ENCODE results near the gene HOXC4. TPM values are rescaled to one million over a fixed set of nuclear protein-coding genes. Genes with fewer than 3 reads are reported as not detected.
A peak's percentile ranks its signal among the peaks of the same experiment; 100 is the strongest.

The HOXC4 gene
- total RNA-seq, 1 donor from 2014 or later: 67.4 TPM

DNA sequence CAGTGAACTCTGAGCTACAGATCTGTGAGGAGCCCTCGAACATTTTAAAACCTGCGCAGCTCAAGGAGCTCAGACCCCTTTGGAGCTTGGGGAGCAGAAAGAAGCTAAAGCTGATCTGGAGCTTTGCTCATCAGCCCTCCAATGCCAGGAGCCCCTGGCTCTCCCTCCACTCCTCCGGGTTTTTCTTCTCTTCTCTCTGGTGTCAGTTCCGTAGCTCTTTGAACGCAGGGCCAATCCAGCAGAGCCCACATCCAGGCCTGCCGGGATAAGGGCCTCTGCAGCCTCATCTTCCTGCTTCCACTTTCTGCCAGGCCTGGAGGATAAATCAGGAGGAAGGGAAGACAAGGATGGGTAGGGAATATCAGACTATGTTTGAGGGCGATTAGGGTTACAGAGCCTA, 6.0 kb downstream of the HOXC4 start:
- no peaks in the 10 kb centered on the region for H3K9me3 Mint-ChIP-seq
- peaks cover 20% of the 10 kb centered on the region for H3K36me3 Mint-ChIP-seq
- H3K27ac Mint-ChIP-seq: peak overlapping the region; percentile 89
- peaks cover 42% of the 10 kb centered on the region for H3K27me3 Mint-ChIP-seq (ENCODE audit: low read depth)
- TF ChIP-seq CTCF (IDR thresholded peaks at IDR 0.05; ENCODE audit: unreplicated experiment): no peak
- H3K4me3 Mint-ChIP-seq: peak overlapping the region; percentile 37
- peaks cover 71% of the 10 kb centered on the region for H3K4me1 Mint-ChIP-seq
- no peak for DNase-seq (ENCODE audit: low spot score in 2 of 2, unreplicated experiment in 2 of 2)

- Mint-ChIP-seq H3K27me3 (ENCODE audit: low read depth) (peaks cover 39% of the 10 kb centered on the region), H3K36me3 (peaks cover 18% of the 10 kb centered on the region), H3K4me1 (peaks cover 66% of the 10 kb centered on the region), H3K4me3 (peak overlapping the region; percentile 37), H3K27ac (peak overlapping the region; percentile 89), H3K9me3 (no peaks in the 10 kb centered on the region)
- TF ChIP-seq CTCF (IDR thresholded peaks at IDR 0.05; ENCODE audit: unreplicated experiment): no peak
- DNase-seq (ENCODE audit: low spot score in 2 of 2, unreplicated experiment in 2 of 2): no peak
Measured at GRCh38 chr12:54060174-54060974, 6.7 kb downstream of the HOXC4 start.

- Mint-ChIP-seq H3K4me1 (peaks cover 58% of the 10 kb centered on the region), H3K27me3 (ENCODE audit: low read depth) (peaks cover 34% of the 10 kb centered on the region), H3K9me3 (no peaks in the 10 kb centered on the region), H3K36me3 (peaks cover 14% of the 10 kb centered on the region), H3K27ac (peak overlapping the region; percentile 69), H3K4me3 (no peak overlapping the region)
- TF ChIP-seq CTCF (IDR thresholded peaks at IDR 0.05; ENCODE audit: unreplicated experiment): no peak
- no peak for DNase-seq (ENCODE audit: low spot score in 2 of 2, unreplicated experiment in 2 of 2)
Measured at GRCh38 chr12:54060975-54061778, 7.5 kb downstream of the HOXC4 start.

GRCh38 chr12:54065677-54066076, 12.0 kb downstream of the HOXC4 start:
- H3K4me3 Mint-ChIP-seq: no peak overlapping the region
- H3K36me3 Mint-ChIP-seq: peaks cover 11% of the 10 kb centered on the region
- H3K27me3 Mint-ChIP-seq (ENCODE audit: low read depth): peaks cover 17% of the 10 kb centered on the region
- no peak overlapping the region for H3K27ac Mint-ChIP-seq
- no peak for TF ChIP-seq CTCF (IDR thresholded peaks at IDR 0.05; ENCODE audit: unreplicated experiment)
- no peak for DNase-seq (ENCODE audit: low spot score in 2 of 2, unreplicated experiment in 2 of 2)
- peaks cover 31% of the 10 kb centered on the region for H3K4me1 Mint-ChIP-seq
- H3K9me3 Mint-ChIP-seq: no peaks in the 10 kb centered on the region

GRCh38 chr12:54066408-54066807, 12.8 kb downstream of the HOXC4 start:
- Mint-ChIP-seq H3K27ac (peak overlapping the region; percentile 50), H3K4me1 (peaks cover 31% of the 10 kb centered on the region), H3K36me3 (peaks cover 11% of the 10 kb centered on the region), H3K9me3 (no peaks in the 10 kb centered on the region), H3K27me3 (ENCODE audit: low read depth) (peaks cover 15% of the 10 kb centered on the region), H3K4me3 (no peak overlapping the region)
- DNase-seq (ENCODE audit: low spot score in 2 of 2, unreplicated experiment in 2 of 2): no peak
- no peak for TF ChIP-seq CTCF (IDR thresholded peaks at IDR 0.05; ENCODE audit: unreplicated experiment)

Measured in mesothelial cell of epicardium (in vitro differentiated cells).